ENCODE measurements around the gene NUMB.

The NUMB gene

DNA sequence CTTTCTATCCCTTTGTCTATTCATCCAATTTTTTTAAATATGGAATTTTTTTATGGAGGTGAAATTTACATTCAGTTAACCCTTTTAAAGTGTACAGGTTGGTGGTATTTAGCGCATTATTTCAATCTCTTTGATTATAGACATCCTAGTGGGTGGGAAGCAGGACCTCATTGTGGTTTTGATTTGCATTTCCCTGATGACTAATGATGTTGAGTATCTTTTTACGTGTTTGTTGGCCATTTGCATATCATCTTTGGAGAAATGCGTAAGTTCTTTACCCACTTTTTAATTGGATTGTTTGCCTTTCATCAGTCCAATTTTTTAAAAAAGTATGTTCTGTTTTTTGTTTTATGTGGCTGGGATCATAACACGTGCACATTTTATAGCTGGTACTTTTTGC is 200.3 kb downstream of the NUMB start:
- DNase-seq, result no peak

DNA sequence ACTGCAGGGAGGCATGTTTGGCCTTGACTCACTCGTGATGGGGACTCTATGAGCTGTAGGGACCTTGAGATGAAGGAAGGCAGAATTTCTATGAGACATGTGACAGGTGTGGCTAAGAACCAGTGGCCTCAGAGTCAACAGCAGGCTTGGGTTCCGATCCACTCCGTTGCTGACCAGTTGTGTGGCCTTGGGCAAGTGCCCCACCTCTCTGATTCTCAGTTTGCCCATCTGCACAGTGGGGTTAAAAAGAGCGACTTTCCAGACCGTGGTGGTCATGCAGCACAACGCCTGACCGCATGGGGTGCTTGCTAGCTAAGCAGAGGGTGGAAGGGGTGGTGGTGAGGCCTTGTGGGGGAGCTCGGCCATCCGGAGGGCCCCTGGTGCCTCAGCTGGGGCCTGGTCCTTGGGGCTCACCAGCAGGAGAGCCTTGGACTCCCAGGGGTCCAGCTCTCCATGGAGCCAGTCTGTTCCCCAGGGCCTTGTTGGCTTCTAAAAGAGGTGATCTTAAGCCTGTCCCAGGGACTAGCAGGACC is 202.6 kb downstream of the NUMB start:
- DNase-seq, result no peak

DNA sequence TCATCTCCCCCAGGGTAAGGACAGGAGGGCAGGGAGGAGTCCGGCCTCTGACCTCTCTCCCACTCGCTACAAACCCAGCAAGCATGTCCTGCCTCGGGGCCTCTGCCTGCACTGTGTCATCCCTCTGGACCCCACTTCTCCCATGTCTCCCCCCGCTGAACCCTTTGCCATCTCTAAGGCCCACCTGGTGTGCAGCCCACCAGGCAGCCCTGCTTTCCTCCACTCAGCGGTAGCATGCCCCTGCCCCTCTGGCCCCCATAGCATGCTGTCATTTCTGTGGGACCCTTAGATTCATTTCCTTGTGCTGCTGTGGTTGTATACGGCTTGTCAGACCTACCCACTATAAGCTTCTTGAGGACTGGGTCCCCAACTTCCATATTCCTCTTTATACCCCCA is 203.3 kb downstream of the NUMB start:
- no peak for DNase-seq

DNA sequence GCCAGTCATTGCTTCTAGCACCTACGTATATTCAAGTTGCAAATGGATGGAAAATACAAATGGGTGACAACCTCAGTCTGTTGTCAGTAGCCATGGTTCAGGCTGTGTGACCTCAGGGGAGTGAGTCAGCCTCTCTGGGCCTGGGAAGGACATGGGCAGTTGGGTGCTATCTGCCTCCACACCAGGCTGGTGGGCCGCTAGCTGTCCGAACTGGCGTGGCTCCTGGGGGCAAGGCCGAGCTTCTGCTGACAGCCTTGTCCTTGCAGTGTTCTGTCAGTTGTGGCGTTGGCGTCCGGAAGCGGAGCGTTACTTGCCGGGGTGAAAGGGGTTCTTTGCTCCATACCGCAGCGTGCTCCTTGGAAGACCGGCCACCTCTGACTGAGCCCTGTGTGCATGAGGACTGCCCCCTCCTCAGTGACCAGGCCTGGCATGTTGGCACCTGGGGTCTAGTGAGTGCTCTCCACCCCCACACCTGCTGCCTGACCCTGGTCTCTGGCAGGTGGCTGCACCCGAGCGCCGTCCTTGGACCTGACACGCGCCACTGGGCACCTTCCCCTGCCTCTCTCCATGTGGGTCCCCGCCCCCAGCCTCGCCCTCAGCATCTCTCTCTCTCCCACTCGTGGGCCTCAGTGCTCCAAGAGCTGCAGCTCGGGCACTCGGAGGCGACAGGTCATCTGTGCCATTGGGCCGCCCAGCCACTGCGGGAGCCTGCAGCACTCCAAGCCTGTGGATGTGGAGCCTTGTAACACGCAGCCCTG is 203.9 kb downstream of the NUMB start:
- no peak for DNase-seq

DNA sequence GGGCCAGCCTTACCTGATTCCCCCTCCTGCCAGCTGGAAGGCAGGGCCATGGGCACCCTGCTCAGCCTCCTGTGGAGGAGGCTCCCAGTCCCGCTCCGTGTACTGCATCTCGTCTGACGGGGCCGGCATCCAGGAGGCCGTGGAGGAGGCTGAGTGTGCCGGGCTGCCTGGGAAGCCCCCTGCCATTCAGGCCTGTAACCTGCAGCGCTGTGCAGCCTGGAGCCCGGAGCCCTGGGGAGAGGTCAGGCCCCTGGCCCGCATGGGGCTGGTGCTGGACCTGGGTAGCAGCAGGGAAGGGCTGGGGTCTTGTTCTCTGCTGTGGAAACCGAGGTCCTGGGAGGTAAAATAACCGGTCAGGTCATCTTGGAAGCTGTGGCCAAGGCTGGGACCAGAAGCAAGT is 204.6 kb downstream of the NUMB start:
- no peak for DNase-seq

DNA sequence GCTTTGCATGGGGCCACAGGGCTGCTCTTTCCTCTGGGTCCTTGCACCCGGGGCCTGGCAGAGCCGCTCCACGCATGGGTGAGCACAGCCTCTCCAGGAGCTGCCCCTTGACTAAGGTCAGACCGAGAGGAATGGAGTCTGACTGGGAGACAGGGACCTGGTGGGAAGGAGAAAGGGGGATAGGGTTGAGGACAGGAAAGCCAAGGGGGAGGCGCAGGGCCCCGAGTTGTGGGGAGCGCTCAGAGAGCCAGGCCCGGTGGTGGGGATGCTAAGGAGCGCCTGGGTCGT is 205.1 kb downstream of the NUMB start:
- DNase-seq, result no peak

DNA sequence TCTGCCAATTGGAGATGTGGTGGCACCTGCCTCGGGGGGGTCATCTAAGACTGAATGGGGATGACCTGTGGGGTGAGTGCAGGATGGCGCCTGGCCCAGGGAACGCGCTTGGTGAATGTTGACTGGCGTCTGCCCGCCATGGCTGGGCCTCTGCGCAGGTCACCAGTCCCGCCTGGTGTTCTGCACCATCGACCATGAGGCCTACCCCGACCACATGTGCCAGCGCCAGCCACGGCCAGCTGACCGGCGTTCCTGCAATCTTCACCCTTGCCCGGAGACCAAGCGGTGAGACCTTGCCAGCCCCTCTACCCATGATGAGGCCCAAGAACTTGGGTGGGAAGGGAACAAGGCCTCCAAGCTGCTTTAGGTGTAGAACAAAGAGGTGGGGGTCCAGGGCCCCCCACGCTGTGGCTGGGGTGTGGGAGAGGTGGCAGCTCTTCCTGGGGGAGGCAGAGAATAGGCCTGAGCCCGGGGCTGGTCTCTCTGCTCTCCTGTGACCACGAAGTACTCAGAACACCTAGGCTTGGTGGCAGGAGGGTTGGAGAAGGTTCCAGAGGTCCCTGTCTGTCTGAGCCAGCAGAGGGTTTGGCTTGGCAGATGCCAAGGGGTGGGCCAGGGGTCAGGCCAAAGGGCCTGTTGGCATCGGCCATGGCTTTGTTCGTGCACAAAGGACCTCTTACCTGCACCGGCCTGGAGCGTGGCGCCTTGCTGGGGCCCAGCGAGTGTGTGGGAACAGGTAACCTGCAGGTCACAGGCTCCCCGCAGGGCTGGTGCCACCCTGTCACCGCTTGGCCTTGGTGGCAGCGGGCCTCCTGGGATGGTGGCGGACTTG is 205.6 kb downstream of the NUMB start:
- no peak for DNase-seq

DNA sequence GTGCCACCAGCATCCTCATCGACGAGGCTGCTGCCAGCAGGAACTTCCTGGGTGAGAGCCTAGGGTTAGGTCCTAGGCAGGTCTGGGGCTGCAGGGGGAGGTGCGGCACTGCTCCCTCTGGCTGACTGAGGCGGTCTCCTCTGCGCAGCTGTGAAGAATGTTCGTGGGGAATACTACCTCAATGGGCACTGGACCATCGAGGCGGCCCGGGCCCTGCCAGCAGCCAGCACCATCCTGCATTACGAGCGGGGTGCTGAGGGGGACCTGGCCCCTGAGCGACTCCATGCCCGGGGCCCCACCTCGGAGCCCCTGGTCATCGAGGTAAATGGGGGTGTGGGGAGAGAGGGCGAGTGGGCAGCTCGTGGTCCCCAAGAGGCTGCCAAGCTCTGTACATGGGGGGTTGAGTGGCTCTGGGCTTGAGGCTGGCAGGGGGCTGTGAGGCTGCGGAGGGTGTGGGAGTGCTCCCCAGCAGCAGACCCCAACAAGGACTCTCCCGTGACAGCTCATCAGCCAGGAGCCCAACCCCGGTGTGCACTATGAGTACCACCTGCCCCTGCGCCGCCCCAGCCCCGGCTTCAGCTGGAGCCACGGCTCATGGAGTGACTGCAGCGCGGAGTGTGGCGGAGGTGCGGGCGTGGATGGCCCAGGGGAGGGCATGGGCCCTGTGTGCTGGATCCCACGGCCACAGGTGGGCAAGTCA is 206.7 kb downstream of the NUMB start:
- no peak for DNase-seq

DNA sequence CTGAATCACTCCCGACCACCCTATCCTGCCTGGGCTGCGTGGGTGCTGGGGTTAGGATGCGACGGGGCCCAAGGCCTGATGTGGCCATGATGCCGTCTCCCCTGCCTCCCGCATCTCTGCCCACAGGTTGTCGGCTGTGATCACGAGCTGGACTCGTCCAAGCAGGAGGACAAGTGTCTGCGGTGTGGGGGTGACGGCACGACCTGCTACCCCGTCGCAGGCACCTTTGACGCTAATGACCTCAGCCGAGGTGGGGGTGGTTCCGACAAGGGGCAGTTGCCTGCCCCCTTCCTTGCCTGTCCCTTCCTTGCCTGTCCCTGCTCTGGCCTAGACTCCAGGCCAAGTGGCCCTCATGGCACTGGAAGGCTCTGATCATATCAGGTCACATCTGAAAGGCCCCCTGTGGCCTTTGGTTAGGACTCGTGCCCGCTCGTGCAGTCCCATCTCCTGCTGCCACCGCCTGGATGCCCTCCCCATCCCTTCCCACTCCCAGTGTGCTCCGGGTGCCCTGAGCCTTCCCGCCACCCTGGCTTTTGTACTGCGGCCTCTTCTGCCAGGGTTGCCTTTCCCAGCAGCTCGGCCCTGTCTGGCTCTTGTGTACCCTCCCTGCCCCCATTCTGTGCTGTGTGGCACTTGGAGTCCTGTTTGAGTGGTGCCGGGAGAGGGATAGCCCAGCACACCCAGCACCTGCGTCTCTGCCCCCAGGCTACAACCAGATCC is 207.4 kb downstream of the NUMB start:
- DNase-seq, result no peak

DNA sequence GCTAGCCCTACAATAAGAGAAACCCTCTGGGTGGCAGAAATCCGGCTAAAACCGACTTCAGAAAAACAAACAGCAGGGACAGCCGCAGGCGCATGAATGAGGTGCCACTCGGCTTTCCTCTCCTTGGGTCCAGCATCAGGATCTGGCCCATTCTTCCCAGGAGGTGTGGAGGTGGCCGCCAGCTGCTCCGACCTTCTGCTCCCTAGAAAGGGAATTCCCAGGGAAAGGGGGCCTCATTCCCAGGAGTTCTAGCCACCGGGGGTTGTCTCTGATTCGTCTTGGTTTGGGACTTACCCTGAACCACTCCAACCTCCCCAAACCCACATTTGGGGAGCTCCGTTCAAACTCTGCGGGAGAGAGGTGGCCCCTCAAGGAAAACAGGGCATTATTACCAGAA is 208.0 kb downstream of the NUMB start:
- no peak for DNase-seq

DNA sequence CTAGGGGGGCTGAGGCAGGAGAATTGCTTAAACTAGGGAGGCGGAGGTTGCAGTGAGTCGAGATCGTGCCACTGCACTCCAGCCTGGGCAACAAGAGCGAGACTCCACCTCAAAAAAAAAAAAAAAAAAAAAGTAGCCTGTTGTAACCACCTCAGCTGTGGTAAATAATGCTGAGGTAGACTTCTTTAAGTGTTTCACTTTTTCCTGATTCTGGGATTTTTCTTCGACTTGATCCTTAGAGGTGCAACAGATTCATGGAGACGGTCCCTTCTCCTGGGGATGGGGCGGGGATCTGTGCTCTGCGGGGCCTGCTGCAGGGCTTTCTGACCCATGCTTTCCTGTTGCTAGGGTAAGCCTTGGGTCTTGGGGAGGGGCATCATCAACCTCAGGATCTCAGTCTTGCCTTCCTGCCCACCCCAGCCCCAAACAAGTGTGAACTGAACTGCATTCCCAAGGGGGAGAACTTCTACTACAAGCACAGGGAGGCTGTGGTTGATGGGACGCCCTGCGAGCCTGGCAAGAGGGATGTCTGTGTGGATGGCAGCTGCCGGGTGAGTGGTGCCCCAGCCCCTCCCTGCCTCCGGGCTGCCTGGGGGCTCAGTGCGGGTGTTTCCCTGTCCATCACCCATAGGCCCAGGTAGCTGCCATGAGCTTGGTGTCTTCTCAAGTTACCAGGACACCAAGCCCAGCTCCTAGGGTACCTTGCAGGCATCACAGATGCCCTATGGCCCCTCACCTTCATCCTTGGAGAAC is 208.6 kb downstream of the NUMB start:
- DNase-seq, result no peak

DNA sequence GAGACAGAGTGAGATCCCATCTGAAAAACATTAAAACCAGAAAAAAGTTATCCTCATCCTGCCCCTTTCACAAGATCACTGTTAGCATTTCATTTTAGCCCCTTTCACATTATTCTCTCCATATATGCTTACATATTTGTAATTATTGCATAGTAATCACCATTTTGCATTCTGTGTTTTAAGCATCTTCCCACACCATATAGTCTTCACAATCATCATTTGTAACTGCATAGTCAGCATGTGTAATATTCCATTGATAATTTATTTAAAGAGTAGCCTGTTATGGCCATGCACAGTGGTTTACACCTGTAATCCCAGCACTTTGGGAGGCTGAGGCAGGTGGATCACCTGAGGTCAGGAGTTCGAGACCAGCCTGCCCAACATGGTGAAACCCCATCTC is 209.2 kb downstream of the NUMB start:
- no peak for DNase-seq

DNA sequence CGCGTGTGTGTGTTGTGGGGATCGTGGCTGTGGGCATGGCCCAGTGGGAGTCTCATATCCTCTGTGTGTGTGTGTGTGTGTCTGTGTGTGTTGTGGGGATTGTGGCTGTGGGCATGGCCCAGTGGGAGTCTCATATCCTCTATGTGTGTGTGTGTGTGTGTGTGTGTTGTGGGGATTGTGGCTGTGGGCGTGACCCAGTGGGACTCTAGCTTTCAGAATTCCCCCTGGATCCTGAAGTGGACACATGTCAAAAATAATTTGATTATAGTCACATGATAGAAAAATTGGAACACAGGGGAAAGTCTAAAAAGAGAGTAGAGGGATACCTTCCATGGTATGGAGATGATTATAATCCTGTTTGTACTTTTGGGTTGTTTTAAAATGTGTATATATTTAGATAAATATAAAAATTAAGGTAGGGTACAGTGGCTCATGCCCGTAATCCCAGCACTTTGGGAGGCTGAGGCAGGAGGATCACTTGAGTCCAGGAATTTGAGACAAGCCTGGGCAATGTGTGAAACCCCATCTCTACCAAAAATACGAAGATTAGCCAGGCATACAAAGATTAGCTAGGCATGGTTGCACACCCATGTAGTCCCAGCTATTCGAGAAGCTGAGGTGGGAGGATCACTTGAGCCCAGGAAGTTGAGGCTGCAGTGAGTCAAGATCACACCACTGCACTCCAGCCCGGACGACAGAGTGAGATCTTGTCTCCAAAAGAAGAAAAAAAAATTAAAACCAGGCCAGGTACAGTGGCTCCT is 210.1 kb downstream of the NUMB start:
- no peak for DNase-seq

DNA sequence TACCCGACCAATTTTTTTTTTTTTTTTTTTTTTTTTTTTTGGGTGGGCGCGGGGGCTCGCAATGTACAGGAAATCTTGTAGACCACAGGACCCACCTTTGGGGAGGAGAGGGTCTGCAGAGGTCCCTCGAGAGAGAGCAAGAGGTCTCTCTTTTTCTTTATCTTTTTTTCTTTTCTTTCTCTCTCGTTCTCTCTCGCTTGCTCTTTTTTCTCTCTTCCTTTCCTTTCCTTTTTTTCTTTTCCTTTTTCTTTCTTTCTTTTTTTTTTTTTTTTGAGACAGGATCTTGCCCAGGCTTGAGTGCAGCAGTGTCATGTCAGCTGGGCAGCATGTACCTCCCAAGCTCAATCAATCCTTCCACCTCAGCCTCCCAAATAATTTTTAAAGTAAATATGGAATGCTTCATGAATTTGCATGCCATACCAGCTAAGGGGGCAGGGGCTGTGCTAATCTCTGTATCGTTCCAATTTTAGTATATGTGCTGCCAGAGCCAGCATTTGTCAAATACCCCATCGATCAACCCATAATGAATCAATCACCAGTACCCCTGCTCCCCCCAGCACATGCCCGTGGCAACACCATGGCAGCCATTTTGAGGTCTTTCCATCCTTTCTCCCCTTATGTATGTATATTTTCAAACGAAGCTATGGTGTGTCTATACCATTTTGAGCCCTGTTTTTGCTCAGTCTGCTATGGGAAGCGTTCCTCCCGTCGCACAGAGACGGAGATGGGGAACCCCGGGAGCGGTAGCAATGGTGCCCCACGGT is 211.8 kb downstream of the NUMB start:
- DNase-seq, result no peak

DNA sequence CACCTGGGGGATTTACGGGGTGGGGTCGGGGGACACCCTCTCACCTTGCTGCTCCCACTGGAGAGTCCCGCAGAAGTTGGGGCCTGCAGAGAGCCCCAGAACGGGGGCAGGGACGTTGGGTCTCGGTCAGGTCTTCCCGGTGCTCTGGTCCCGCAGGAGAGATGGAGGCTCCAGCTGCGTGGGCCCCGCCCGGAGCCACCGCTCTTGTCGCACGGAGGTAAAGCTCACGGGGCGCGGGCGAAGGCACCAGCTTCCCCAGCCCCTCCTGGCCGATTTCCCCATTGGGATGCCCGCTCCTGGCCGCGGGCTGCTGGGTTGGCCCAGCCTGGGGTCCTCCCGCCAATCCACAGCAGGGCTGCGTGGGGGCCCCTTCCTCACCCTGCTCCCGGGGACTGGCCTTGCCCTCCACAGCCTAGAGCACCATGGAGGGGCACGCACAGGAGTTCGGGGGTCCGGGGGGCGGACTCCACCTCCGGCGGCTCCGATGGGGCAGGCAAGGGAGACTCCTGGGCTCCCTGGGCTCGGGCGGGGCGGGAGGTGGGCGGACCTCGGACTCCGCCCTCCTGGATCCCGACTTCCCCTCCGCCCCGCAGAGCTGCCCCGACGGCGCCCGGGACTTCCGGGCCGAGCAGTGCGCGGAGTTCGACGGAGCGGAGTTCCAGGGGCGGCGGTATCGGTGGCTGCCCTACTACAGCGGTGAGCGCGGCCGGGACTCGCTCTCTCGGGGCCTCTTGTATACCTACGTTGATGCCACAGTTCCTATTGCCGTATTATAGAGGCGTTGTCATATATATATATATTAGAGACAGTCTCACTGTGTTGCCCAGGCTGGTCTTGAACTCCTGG is 212.6 kb downstream of the NUMB start:
- no peak for DNase-seq

DNA sequence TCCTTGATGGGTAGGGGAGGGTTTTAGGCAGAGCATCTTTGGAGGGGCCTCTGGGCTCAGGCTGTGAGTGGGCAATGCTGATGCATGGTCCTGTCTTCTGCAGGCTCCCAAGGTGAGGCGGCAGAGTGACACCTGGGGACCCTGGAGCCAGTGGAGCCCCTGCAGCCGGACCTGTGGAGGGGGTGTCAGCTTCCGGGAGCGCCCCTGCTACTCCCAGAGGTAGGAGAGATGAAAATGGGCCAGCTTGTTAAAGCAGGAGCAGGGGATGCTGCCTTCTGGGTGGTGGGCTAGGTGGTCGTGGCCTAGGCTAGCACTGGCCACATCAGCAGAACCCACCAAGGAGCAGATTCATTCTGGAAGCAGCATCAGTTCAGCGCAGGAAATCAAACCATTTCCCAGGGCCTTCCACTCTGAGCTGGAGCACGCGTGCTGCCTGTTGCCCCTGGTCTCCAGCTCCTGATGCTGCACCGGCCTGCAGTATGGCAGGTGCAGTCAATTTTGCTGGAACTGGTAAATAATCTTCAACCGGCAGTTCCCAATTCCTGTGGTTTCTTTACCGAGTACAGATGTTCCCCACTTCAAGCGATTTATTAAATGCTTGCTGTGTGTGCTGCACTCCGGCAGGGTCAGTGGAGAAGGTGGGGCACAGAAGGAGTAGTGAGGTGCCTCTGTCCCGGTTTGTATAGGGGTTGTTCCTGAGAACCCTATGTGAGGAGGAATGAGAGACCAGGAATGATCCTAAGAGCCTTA is 213.6 kb downstream of the NUMB start:
- DNase-seq, result no peak

DNA sequence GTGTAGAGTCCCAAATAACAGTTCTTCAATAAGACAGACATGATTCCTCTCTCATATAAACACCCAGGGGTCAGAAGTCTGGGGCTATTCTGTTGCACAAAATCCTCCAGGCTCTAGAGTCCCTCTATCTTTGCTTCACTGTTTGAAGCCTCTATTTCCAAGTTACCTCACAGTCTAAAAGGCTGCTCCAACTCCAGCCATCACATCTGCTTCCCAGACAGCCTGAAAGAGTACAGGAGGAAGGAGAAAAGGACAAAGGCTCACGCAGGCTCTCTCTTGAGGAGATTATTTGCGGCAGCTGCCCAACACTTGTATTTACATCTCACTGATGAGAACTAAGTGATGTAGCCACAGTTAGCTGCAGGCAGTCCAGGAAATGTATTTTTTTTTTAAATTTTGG is 214.6 kb downstream of the NUMB start:
- DNase-seq, result no peak

DNA sequence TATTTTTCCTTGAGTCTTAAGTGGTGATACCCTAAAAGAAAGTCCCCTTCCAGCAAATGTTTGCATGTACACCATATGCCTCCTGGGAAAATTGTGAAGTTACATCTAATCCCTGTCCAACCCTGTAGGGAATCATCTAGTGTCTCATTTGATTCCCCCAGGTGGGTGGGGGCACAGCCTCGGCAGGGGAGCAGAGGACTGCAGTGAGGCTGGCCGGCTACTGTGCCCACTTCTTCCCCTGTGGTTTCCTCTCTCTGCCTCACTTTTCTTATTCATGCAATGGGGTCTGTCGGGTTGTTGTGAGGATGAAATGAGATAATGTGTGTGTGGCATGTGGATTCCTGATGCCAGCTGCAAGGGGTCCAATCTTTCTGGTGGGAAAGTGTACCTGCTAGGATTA is 215.0 kb downstream of the NUMB start:
- DNase-seq, result no peak

DNA sequence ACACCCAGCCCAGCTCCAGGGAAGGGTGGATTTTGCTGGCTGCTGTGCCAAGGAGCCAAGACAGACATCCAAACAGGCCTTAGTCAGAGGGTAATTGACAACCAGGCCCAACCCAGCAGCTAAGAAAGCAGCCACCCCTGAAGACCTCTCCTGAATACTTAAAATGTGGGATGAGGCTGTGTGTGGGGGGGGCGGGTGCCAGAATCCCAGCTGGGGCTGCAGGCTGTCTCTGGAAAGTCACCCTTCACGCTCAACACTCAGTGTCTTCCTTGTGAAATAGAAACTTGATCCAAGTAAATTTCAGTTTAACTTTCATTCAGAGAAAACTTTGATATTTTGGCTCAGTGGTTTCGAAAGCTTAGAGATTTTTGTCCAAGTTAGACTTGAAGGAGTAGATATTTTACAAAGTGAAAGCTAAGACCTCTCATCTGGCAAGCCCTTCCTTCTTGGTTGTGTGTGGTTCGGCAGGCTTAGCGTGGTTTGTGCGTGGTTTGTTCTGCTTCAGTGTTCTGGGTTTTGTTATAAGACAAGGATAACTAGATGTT is 215.9 kb downstream of the NUMB start:
- DNase-seq, result no peak

All from NCI-H1048 (cell line).